KMS-11 (cell line): Measurements from ENCODE around the gene CACNG5.

Experiments
- H2AFZ ChIP-seq: fragments of 200-600 bp; sonication (generic); 2 replicates; pipeline ENCODE4 v1.6.1; 2016; ENCODE audit warnings: antibody characterized with exemption, mixed run types, low read depth
- H3K27ac ChIP-seq: fragments of 200-600 bp; sonication (generic); 2 replicates; pipeline ENCODE4 v1.6.1; 2016; ENCODE audit warnings: mild to moderate bottlenecking, mixed run types
- H3K27me3 ChIP-seq: fragments of 200-600 bp; sonication (generic); 2 replicates; pipeline ENCODE4 v1.6.1; 2017; ENCODE audit warnings: mild to moderate bottlenecking, low read depth, mixed run types, moderate library complexity; ENCODE audit not compliant: insufficient read depth
- H3K36me3 ChIP-seq: fragments of 200-600 bp; sonication (generic); 2 replicates; pipeline ENCODE4 v1.6.1; 2017; ENCODE audit warnings: mild to moderate bottlenecking, mixed run types; ENCODE audit not compliant: insufficient read depth
- H3K4me1 ChIP-seq: fragments of 200-600 bp; sonication (generic); 2 replicates; pipeline ENCODE4 v1.6.1; 2016; ENCODE audit warnings: mild to moderate bottlenecking, low read depth, mixed run types; ENCODE audit not compliant: poor library complexity, severe bottlenecking
- H3K4me2 ChIP-seq: fragments of 200-600 bp; sonication (generic); 2 replicates; pipeline ENCODE4 v1.7.0; 2016; ENCODE audit warnings: mild to moderate bottlenecking, mixed run types
- H3K4me3 ChIP-seq: fragments of 200-600 bp; sonication (generic); IDR thresholded peaks from 2 replicates; pipeline ENCODE4 v1.6.1; 2017; ENCODE audit warnings: low read depth, low read length, mixed read lengths; ENCODE audit not compliant: insufficient read depth
- H3K79me2 ChIP-seq: fragments of 200-600 bp; sonication (generic); 2 replicates; pipeline ENCODE4 v1.6.1; 2016; ENCODE audit warnings: low read depth, mixed run types; ENCODE audit not compliant: insufficient read depth
- H3K9ac ChIP-seq: fragments of 200-600 bp; sonication (generic); 2 replicates; pipeline ENCODE4 v1.6.1; 2016; ENCODE audit warnings: mild to moderate bottlenecking, mixed run types
- H4K20me1 ChIP-seq: fragments of 200-600 bp; sonication (generic); 2 replicates; pipeline ENCODE4 v1.6.1; 2016; ENCODE audit warnings: mild to moderate bottlenecking, mixed run types; ENCODE audit not compliant: insufficient read depth
- CTCF ChIP-seq: fragments of 200-600 bp; sonication (generic); conservative IDR thresholded peaks from 2 replicates; pipeline ENCODE4 v1.6.1; 2017; ENCODE audit warnings: low read depth, mild to moderate bottlenecking, antibody characterized with exemption, low read length, moderate library complexity, mixed read lengths

Gene CACNG5

GRCh38 chr17:66848496-66848895 lies 13.6 kb downstream of the CACNG5 start:
- no peak overlapping the region for H3K9ac ChIP-seq

GRCh38 chr17:66849032-66849655 lies 14.2 kb downstream of the CACNG5 start:
- TF ChIP-seq CTCF, result no peak
- Histone ChIP-seq H3K4me1 (peaks cover 4% of the 10 kb centered on the region), H3K27me3 (no peaks in the 10 kb centered on the region), H3K27ac (no peak overlapping the region), H3K9ac (no peak overlapping the region), H3K4me2 (no peak overlapping the region), H2AFZ (no peak overlapping the region), H3K36me3 (no peaks in the 10 kb centered on the region), H4K20me1 (no peaks in the 10 kb centered on the region), H3K4me3 (no peak overlapping the region), H3K79me2 (no peaks in the 10 kb centered on the region)

More at GRCh38 chr17:66848496-66848895, 13.6 kb downstream of the CACNG5 start:
- H3K36me3 ChIP-seq, result no peaks in the 10 kb centered on the region
- H3K4me1 ChIP-seq, result peaks cover 4% of the 10 kb centered on the region
- no peak overlapping the region for H3K27ac ChIP-seq
- no peak overlapping the region for H3K4me3 ChIP-seq
- H3K79me2 ChIP-seq, result no peaks in the 10 kb centered on the region
- H4K20me1 ChIP-seq, result no peaks in the 10 kb centered on the region
- no peaks in the 10 kb centered on the region for H3K27me3 ChIP-seq
- H3K4me2 ChIP-seq, result no peak overlapping the region
- no peak overlapping the region for H2AFZ ChIP-seq
- no peak for TF ChIP-seq CTCF

GRCh38 chr17:66849851-66850580 lies 15.1 kb downstream of the CACNG5 start:
- no peak overlapping the region for H3K4me2 ChIP-seq
- no peaks in the 10 kb centered on the region for H3K27me3 ChIP-seq
- no peak for TF ChIP-seq CTCF
- no peak overlapping the region for H2AFZ ChIP-seq
- no peaks in the 10 kb centered on the region for H3K79me2 ChIP-seq
- H3K27ac ChIP-seq, result no peak overlapping the region
- H4K20me1 ChIP-seq, result no peaks in the 10 kb centered on the region
- peaks cover 4% of the 10 kb centered on the region for H3K4me1 ChIP-seq
- H3K9ac ChIP-seq, result no peak overlapping the region
- H3K36me3 ChIP-seq, result no peaks in the 10 kb centered on the region
- no peak overlapping the region for H3K4me3 ChIP-seq

- no peaks in the 10 kb centered on the region for H3K79me2 ChIP-seq
- no peak overlapping the region for H3K9ac ChIP-seq
- H2AFZ ChIP-seq, result no peak overlapping the region
- peaks cover 4% of the 10 kb centered on the region for H3K4me1 ChIP-seq
- H3K4me2 ChIP-seq, result no peak overlapping the region
- no peak overlapping the region for H3K4me3 ChIP-seq
- H3K27ac ChIP-seq, result no peak overlapping the region
- no peaks in the 10 kb centered on the region for H4K20me1 ChIP-seq
- no peaks in the 10 kb centered on the region for H3K36me3 ChIP-seq
- no peak for TF ChIP-seq CTCF
- no peaks in the 10 kb centered on the region for H3K27me3 ChIP-seq
Observed at GRCh38 chr17:66850692-66851091, 15.8 kb downstream of the CACNG5 start.
